GM06990 (cell line): Measurements from ENCODE around the gene NRXN2.
"Not testable (repeated sequence)": the region's sequence is repeated elsewhere in the genome, so short reads cannot be mapped to it uniquely, and the experiment has no call there.

Experiments
- DNase-seq: peaks from one replicate; pipeline ENCODE4 v3.0.0-alpha.2; 2011; ENCODE audit not compliant: insufficient read length; ENCODE audit errors: extremely low read depth
- H3K27me3 ChIP-seq: replicated peaks from 2 replicates; pipeline ENCODE4 v1.6.0; 2011; ENCODE audit warnings: low read length; ENCODE audit not compliant: control insufficient read depth, insufficient read depth
- H3K36me3 ChIP-seq: 2 replicates; pipeline ENCODE4 v1.5.1; 2011; ENCODE audit warnings: low read length; ENCODE audit not compliant: control insufficient read depth, insufficient read depth
- H3K4me3 ChIP-seq: replicated peaks from 2 replicates; pipeline ENCODE4 v1.5.1; 2011; ENCODE audit warnings: low read depth, mild to moderate bottlenecking, control low read depth, low read length
- TF ChIP-seq, protein P1 (sequence below): IDR thresholded peaks from 2 replicates; pipeline ENCODE4 v1.5.1; 2011; ENCODE audit warnings: low read length, control low read depth, mild to moderate bottlenecking, inconsistent platforms; ENCODE audit not compliant: insufficient read depth, poor library complexity, severe bottlenecking

NRXN2 gene

DNA sequence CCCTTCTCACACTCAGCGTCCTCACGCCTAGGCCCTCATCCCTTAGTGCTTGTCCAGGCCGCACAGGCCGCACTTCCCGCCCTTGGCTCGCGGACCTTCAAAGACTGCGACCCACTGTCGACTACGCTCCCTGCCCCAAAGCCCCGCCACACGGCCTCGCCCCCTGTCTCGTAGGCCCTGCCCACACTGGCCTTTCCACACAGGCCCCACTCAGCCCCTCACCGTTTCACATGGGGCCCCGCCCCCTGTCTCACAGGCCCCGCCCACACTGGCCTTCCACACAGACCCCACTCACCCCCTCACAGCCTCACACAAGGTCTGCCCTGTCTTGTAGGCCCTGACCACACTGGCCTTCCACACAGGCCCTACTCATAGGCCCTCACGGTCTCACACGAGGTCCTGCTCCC lies 11.0 kb downstream of the NRXN2 start:
- no peak for DNase-seq
- H3K4me3 ChIP-seq = no peak overlapping the region
- TF ChIP-seq, protein P1, sequence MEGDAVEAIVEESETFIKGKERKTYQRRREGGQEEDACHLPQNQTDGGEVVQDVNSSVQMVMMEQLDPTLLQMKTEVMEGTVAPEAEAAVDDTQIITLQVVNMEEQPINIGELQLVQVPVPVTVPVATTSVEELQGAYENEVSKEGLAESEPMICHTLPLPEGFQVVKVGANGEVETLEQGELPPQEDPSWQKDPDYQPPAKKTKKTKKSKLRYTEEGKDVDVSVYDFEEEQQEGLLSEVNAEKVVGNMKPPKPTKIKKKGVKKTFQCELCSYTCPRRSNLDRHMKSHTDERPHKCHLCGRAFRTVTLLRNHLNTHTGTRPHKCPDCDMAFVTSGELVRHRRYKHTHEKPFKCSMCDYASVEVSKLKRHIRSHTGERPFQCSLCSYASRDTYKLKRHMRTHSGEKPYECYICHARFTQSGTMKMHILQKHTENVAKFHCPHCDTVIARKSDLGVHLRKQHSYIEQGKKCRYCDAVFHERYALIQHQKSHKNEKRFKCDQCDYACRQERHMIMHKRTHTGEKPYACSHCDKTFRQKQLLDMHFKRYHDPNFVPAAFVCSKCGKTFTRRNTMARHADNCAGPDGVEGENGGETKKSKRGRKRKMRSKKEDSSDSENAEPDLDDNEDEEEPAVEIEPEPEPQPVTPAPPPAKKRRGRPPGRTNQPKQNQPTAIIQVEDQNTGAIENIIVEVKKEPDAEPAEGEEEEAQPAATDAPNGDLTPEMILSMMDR = no peak
- H3K27me3 ChIP-seq = no peaks in the 10 kb centered on the region; the same call in none of the 2 replicates
- no peaks in the 10 kb centered on the region for H3K36me3 ChIP-seq

DNA sequence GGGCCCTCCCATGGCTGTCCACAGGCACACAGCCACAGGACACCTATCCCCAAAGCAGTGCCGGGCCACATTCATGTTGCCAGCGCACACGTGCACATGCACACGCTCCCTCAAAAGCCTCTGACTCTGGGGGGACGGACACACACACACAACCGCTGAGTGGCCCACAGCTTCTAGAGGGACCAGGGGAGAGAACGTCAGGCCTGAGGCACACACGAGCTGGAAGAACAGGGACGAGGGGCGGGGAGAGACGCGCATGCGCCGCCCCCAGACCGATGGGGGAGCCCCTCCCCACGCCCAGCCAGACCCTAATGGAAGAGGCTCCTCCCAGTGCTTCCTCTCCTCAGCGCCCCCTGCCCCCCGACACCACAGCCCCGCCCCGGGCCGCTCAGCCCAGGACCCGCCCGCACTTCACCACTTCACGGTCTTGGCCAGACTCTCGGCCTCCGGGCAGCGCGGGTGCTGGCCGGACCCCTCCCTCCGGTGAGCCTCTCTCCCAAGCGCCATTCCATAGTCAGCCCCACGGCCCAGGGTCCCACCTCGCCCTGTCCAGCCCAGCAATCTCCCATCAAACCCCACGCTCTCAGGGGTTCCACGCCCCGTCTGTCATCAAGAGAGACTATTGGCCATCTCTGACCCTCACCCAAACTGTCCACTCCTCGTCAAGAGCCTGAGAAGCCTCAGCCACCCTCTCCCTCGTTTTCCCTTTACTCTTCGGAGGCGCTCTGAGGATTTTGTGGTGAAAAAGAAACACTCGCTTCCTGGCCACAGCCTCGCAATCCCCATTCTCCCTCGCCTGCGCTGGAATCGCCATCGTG lies 11.7 kb downstream of the NRXN2 start:
- Histone ChIP-seq H3K27me3 (no peaks in the 10 kb centered on the region; the same call in none of the 2 replicates), H3K36me3 (no peaks in the 10 kb centered on the region), H3K4me3 (no peak overlapping the region)
- no peak for DNase-seq
- TF ChIP-seq, protein P1 = no peak

DNA sequence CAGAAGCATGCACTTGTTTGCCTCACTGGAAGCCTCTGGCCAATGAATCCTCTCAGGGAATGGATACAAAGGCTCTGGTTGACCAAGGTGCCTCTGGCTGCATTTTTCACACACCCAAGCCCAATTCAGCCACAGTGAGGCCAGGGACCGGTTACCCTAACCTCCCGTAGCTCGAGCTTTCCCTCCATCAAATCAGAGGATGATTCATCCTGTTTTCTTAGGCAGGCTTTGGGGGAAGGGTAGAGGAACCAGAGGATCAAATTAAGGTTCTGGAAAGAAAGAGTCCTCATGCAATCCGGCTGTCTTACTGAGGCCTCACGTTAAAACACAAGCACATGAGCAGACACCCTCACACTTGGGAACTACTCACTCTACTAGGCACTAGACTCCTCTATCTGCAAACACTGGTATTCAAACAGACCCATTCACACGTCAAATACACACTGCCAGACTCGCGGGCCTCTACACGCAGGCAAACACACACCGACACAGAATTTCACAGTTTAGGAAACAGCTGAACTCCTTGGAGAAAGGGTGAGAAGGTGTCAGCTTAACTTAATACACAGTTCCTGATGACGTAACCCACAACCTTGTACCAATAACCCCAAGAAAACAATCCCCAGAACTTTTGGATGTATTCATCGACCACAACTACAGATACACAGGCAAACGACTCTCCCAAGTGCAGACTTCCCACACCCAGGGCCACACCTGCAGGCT lies 12.4 kb downstream of the NRXN2 start:
- H3K4me3 ChIP-seq = no peak overlapping the region
- H3K27me3 ChIP-seq = no peaks in the 10 kb centered on the region; the same call in none of the 2 replicates
- TF ChIP-seq, protein P1 = no peak
- no peak for DNase-seq
- H3K36me3 ChIP-seq = no peaks in the 10 kb centered on the region

DNA sequence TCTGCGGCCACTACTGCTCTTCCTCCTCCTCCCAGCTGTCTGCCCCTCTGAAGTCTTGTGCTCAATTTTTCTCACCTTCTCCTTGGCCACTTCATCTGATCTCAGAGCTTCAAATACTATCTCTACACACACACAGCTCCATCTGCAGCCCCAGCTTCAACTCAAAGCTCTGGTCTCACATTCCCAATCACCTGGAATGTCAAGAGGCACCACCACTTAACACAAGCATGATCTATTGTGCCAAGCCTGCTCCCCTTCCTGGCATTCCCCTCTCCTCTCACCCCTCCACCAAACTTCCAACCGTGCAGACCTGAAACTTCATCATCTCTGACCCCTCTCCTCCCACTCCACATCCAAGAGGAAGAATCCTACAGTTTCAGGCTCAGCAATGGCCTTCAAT lies 17.5 kb downstream of the NRXN2 start:
- Histone ChIP-seq H3K36me3 (no peaks in the 10 kb centered on the region), H3K27me3 (no peaks in the 10 kb centered on the region; the same call in none of the 2 replicates), H3K4me3 (no peak overlapping the region)
- DNase-seq = no peak
- TF ChIP-seq, protein P1 = no peak

DNA sequence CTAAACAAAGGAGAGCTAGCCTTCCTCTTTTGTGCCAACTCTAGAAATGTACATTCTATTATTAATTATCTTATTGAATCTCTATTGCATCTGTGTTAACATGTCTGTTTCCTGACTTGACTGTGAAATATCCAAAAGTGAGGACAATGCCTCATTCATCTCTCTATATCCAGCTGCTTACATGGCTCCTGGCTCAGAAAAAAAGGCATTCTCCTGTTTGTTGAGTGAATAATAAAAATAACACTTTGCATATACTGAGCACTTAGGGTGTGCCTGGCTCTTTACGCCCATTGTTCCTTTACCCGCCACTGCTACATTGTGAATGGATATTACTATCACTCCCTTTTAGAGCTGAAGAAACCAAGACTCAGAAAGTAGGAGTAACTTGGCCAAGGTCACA lies 19.9 kb downstream of the NRXN2 start:
- Histone ChIP-seq H3K4me3 (no peak overlapping the region), H3K27me3 (no peaks in the 10 kb centered on the region; the same call in 1 of the 2 replicates), H3K36me3 (no peaks in the 10 kb centered on the region)
- TF ChIP-seq, protein P1 = no peak
- no peak for DNase-seq

DNA sequence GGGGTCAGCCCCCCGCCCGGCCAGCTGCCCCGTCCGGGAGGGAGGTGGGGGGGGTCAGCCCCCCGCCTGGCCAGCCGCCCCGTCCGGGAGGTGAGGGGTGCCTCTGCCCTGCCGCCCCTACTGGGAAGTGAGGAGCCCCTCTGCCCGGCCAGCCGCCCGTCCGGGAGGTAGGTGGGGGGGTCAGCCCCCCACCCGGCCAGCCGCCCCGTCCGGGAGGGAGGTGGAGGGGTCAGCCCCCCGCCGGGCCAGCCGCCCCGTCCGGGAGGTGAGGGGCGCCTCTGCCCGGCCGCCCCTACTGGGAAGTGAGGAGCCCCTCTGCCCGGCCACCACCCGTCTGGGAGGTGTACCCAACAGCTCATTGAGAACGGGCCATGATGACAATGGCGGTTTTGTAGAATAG lies 21.0 kb downstream of the NRXN2 start:
- not testable (repeated sequence) for H3K4me3 ChIP-seq, DNase-seq, H3K27me3 ChIP-seq, H3K36me3 ChIP-seq
